Nephron (organoid): Measurements from ENCODE around the gene EEF2K.

Experiments used
- H3K27ac Mint-ChIP-seq, 3 experiments: 2 replicates each; pipeline ENCODE4 v1.8.0; 2020; ENCODE audit warnings: mixed read lengths in 3 of 3, mild to moderate bottlenecking in 2 of 3, moderate library complexity in 1 of 3
- H3K27me3 Mint-ChIP-seq: 2 replicates; pipeline ENCODE4 v1.8.0; 2021; ENCODE audit warnings: low read depth, mild to moderate bottlenecking, moderate library complexity, mixed read lengths
- H3K36me3 Mint-ChIP-seq: 2 replicates; pipeline ENCODE4 v1.8.0; 2020; ENCODE audit warnings: low read depth, mixed read lengths
- H3K4me1 Mint-ChIP-seq: 2 replicates; pipeline ENCODE4 v1.8.0; 2020; ENCODE audit warnings: mixed read lengths
- H3K4me3 Mint-ChIP-seq, 3 experiments: 2 replicates each; pipeline ENCODE4 v1.8.0; 2020; ENCODE audit warnings: mild to moderate bottlenecking in 3 of 3, mixed read lengths in 3 of 3, moderate library complexity in 2 of 3
- H3K9me3 Mint-ChIP-seq: 2 replicates; pipeline ENCODE4 v1.8.0; 2020; ENCODE audit warnings: mixed read lengths
- TF ChIP-seq, protein P1 (sequence below), 3 experiments: fragments of 200-600 bp; sonication (generic); IDR thresholded peaks; one replicate each; pipeline ENCODE4 v1.5.0; 2021; ENCODE audit warnings: antibody characterized with exemption in 3 of 3; ENCODE audit not compliant: unreplicated experiment in 3 of 3

The EEF2K gene

DNA sequence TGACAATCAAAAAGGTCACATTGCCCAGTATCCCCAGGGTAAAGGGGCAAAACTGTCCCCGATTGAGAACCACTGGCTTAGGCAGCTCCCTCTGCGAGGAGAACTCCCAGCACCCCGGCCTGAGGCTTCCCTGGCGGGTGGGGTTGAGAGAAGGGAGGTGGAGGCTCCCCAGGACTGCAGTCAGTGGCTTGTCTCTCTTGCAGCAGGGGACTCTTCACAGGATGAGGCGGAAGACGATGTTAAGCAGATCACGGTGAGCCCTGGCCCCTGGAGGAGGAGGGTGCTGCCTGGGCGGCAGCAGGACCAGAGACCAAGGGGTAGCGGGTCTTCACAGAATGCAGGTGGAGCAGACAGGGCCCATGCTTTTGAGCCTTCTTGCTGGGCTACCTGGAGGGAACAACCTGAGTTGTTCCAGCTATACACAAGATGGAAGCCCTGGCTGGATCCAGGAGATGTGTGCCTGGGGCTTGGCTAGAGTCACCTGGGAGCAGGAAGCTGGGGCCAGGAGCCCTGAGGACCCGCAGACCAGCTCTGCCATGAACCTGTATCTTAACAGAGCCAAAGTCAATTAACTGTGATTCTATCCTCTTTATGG, 107.9 kb downstream of the EEF2K start:
- Mint-ChIP-seq H3K4me1 (no peaks in the 10 kb centered on the region), H3K27ac (no peak overlapping the region), H3K36me3 (peaks cover 36% of the 10 kb centered on the region), H3K4me3 (no peak overlapping the region), H3K27me3 (no peaks in the 10 kb centered on the region), H3K9me3 (no peaks in the 10 kb centered on the region)
- TF ChIP-seq, protein P1, sequence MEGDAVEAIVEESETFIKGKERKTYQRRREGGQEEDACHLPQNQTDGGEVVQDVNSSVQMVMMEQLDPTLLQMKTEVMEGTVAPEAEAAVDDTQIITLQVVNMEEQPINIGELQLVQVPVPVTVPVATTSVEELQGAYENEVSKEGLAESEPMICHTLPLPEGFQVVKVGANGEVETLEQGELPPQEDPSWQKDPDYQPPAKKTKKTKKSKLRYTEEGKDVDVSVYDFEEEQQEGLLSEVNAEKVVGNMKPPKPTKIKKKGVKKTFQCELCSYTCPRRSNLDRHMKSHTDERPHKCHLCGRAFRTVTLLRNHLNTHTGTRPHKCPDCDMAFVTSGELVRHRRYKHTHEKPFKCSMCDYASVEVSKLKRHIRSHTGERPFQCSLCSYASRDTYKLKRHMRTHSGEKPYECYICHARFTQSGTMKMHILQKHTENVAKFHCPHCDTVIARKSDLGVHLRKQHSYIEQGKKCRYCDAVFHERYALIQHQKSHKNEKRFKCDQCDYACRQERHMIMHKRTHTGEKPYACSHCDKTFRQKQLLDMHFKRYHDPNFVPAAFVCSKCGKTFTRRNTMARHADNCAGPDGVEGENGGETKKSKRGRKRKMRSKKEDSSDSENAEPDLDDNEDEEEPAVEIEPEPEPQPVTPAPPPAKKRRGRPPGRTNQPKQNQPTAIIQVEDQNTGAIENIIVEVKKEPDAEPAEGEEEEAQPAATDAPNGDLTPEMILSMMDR (IDR thresholded peaks at IDR 0.05; ENCODE audit: unreplicated experiment in 3 of 3), result no peak

DNA sequence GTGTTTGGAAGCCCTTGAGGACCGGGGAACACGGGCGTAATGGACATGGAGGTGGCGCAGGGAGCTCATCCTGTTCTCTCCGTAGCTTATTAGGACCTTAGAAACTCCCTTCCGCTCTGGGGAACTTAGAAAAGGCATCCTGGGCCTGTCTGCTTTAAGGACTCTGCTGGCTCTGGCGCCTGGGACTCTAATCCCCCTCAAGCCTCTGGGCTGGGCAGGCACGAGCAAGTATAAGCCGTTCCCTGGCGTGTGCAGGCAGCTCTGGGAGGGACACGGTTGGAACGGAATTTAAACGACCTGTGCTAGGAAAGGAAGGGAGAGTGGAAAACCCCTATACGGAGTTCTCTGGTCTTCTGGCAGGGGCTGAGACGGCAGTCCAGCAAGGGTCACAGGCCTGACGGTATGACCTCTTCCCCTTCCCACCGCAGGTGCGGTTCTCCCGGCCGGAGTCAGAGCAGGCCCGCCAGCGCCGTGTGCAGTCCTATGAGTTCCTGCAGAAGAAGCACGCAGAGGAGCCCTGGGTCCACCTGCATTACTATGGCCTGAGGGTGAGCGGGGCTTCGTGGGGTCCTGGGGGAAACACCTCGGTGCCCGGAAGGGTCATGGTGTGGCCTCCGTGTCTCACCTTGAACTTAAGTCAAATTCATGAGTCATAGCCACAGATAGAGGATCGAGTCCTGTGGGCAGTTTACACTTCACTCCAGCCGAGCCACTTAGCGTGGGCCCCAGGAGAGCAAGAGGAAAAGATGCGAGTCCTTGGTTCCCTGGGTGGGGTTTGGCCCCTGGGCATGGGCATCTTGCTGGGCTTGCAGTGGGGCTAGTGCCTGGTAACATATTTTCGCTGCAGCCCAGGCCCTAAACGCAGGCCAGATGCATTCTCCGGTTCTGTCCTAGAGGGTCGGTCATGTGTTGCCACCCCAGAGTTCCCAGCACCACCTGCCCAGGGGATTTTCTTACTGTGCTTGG, 108.9 kb downstream of the EEF2K start:
- H3K27ac Mint-ChIP-seq, result no peak overlapping the region
- peaks cover 40% of the 10 kb centered on the region for H3K36me3 Mint-ChIP-seq
- TF ChIP-seq, protein P1 (IDR thresholded peaks at IDR 0.05; ENCODE audit: unreplicated experiment in 3 of 3), result no peak
- no peak overlapping the region for H3K4me3 Mint-ChIP-seq
- H3K27me3 Mint-ChIP-seq, result no peaks in the 10 kb centered on the region
- no peaks in the 10 kb centered on the region for H3K4me1 Mint-ChIP-seq
- no peaks in the 10 kb centered on the region for H3K9me3 Mint-ChIP-seq

DNA sequence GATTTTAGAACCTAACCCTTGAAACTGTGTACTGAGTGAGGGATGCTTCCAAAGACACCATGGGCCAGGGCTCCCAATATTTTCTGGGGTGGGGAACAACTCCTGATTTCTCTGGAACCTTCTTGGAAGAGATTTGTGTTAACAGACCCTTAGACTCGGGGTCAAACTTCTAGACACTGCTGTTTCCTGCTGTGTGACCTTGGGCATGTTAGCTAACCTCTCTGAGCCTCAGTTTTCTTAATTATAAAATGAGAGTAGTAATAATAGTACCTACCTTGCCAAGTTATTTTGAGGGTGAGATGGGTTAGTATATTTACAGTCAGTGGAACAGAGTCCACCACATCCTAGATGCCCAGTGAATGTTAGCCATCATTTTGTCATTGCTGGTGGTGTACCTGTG, 109.9 kb downstream of the EEF2K start:
- H3K36me3 Mint-ChIP-seq, result peaks cover 47% of the 10 kb centered on the region

DNA sequence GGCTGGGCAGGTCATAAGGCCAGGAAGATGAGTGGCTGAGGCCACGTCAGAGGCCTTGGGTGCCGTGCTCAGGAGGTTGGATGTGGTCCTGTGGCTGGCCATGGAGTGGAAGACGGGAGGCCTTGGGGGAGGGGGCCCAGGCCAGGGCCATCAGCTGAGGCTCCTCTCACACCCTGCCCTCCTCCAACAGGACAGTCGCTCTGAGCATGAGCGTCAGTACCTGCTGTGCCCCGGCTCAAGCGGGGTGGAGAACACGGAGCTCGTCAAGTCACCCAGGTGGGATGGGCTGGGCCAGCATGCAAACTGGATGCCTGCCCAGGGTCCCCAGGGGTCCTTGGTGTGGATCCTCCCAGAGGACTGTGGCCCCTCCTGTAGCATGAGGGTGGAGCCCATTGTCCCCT, 110.3 kb downstream of the EEF2K start:
- Mint-ChIP-seq H3K36me3 (peaks cover 51% of the 10 kb centered on the region), H3K4me1 (no peaks in the 10 kb centered on the region), H3K4me3 (no peak overlapping the region), H3K9me3 (no peaks in the 10 kb centered on the region), H3K27ac (no peak overlapping the region), H3K27me3 (no peaks in the 10 kb centered on the region)
- TF ChIP-seq, protein P1 (IDR thresholded peaks at IDR 0.05; ENCODE audit: unreplicated experiment in 3 of 3), result no peak

More for the DNA sequence above, 109.9 kb downstream of the EEF2K start:
- H3K27ac Mint-ChIP-seq, result no peak overlapping the region
- TF ChIP-seq, protein P1 (IDR thresholded peaks at IDR 0.05; ENCODE audit: unreplicated experiment in 3 of 3), result no peak
- no peaks in the 10 kb centered on the region for H3K9me3 Mint-ChIP-seq
- no peak overlapping the region for H3K4me3 Mint-ChIP-seq
- H3K4me1 Mint-ChIP-seq, result no peaks in the 10 kb centered on the region
- no peaks in the 10 kb centered on the region for H3K27me3 Mint-ChIP-seq

DNA sequence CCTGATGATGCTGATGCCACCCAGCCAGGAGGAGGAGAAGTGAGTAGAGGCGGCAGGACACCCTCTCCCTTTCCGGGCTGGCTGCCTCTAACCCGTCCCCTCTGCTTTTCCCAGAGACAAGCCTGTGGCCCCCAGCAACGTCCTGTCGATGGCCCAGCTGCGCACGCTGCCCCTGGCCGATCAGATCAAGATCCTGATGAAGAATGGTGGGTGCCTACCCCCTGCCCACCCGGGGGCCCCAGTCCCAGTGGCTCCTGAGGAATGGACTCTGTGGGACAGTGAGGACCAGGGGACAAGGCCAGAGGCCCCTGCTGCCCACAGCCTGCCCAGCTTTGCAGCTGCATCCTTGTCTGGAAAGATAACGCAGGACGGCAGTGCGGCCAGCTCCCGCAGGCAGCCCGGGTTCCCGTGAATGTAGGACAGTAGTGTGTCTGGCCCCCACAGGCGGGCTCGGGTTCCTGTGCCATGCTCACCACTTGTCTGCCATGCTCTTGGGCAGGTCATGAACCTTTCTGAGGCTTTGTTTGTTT, 111.0 kb downstream of the EEF2K start:
- H3K9me3 Mint-ChIP-seq, result no peaks in the 10 kb centered on the region
- no peak overlapping the region for H3K4me3 Mint-ChIP-seq
- no peak overlapping the region for H3K27ac Mint-ChIP-seq
- TF ChIP-seq, protein P1 (IDR thresholded peaks at IDR 0.05; ENCODE audit: unreplicated experiment in 3 of 3), result no peak
- no peaks in the 10 kb centered on the region for H3K4me1 Mint-ChIP-seq
- peaks cover 45% of the 10 kb centered on the region for H3K36me3 Mint-ChIP-seq
- H3K27me3 Mint-ChIP-seq, result no peaks in the 10 kb centered on the region
